ENCODE results near the gene ESPNL. TPM values are rescaled to one million over a fixed set of nuclear protein-coding genes. Genes with fewer than 3 reads are reported as not detected.
"Not testable (repeated sequence)": the region's sequence is repeated elsewhere in the genome, so short reads cannot be mapped to it uniquely, and the experiment has no call there.

Gene ESPNL, protein sequence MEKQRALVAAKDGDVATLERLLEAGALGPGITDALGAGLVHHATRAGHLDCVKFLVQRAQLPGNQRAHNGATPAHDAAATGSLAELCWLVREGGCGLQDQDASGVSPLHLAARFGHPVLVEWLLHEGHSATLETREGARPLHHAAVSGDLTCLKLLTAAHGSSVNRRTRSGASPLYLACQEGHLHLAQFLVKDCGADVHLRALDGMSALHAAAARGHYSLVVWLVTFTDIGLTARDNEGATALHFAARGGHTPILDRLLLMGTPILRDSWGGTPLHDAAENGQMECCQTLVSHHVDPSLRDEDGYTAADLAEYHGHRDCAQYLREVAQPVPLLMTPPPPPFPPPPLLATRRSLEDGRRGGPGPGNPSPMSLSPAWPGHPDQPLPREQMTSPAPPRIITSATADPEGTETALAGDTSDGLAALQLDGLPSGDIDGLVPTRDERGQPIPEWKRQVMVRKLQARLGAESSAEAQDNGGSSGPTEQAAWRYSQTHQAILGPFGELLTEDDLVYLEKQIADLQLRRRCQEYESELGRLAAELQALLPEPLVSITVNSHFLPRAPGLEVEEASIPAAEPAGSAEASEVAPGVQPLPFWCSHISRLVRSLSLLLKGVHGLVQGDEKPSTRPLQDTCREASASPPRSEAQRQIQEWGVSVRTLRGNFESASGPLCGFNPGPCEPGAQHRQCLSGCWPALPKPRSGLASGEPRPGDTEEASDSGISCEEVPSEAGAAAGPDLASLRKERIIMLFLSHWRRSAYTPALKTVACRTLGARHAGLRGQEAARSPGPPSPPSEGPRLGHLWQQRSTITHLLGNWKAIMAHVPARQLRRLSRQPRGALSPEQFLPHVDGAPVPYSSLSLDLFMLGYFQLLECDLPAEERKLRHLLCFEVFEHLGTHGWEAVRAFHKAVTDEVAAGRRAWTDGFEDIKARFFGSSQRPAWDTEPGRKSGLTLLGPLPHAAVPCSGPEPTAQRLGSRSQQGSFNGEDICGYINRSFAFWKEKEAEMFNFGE
- total RNA-seq, result under 0.01 TPM in 1 of 2 replicates, not detected in the other

DNA sequence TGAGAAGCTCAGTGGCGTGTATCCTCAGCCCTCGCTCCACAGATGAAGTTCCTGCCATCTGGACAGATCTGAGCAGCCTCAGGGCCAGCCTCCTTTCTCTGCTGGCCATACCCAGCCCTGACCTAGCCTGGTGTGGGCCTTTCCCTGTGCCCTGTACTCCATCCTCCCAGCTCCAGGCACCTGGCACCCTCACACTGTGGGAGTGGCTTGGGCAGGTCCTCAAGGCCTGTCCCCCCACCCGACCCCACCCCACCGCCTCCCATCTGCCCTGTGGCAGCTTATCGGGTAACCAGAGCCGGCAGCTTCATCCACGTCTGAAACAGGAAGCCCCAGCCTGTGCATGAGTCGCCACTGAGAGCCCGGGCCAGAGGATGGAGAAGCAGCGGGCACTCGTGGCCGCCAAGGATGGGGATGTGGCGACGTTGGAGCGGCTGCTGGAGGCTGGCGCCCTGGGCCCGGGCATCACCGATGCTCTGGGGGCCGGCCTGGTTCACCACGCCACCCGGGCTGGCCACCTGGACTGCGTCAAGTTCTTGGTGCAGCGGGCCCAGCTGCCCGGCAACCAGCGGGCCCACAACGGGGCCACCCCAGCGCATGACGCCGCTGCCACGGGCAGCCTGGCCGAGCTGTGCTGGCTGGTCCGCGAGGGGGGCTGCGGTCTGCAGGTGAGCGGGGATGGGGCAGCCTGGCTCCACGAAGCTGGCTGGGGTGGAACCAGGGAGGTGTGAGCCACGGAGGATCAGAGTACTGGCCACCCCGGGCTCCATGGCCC is at the start of gene ESPNL:
ESPNL (plus strand) TSS at position 292 of the 772 bp plus-strand sequence; CDS start at position 372, 80 bp downstream.
- DNase-seq (ENCODE audit: low read depth, low spot score), result no peak

- DNase-seq (ENCODE audit: low read depth, low spot score), result no peak
Observed at GRCh38 chr2:238053191-238053776, 46.9 kb upstream of the ESPNL start.

- DNase-seq (ENCODE audit: low read depth, low spot score), result no peak
Observed at GRCh38 chr2:238055841-238056240, 44.3 kb upstream of the ESPNL start.

- DNase-seq (ENCODE audit: low read depth, low spot score), result not testable (repeated sequence)
Observed at GRCh38 chr2:238057696-238058575, 42.2 kb upstream of the ESPNL start.

GRCh38 chr2:238059505-238059904 is 40.6 kb upstream of the ESPNL start:
- DNase-seq (ENCODE audit: low read depth, low spot score), result no peak

- DNase-seq (ENCODE audit: low read depth, low spot score), result no peak
Observed at GRCh38 chr2:238060096-238060541, 40.0 kb upstream of the ESPNL start.

- peak; percentile 90 for DNase-seq (ENCODE audit: low read depth, low spot score)
Observed at GRCh38 chr2:238060542-238061314, 39.4 kb upstream of the ESPNL start, which contains the start of gene SCLY. TSS of gene SCLY (plus strand) at chr2:238061001. CDS start at chr2:238061055, 54 bp downstream.

- no peak for DNase-seq (ENCODE audit: low read depth, low spot score)
Observed at GRCh38 chr2:238061315-238062202, 38.6 kb upstream of the ESPNL start.

GRCh38 chr2:238063414-238064189 is 36.5 kb upstream of the ESPNL start:
- DNase-seq (ENCODE audit: low read depth, low spot score), result no peak

GRCh38 chr2:238064376-238064775 is 35.8 kb upstream of the ESPNL start:
- DNase-seq (ENCODE audit: low read depth, low spot score), result no peak

- DNase-seq (ENCODE audit: low read depth, low spot score), result no peak
Observed at GRCh38 chr2:238065071-238065846, 34.9 kb upstream of the ESPNL start.

DNA sequence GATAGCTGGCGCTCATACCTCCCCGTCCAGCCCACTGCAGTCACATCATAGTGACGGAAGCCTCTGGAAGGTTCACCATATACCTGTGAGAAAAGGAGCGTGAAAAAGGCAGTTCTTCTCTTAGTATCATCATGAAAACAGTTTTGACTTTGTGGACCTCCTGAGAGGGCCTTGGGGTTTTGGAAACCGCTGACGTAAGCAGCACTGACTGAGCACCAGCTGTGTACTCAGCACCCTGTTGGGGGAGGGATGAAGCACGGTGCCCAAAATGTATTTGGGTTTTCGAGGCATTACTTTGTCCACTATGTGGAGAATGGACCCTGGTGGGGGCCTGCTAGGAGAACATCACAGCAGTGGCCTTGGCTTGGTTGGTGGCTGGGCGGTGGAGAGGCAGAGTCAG is 33.9 kb upstream of the ESPNL start:
- DNase-seq (ENCODE audit: low read depth, low spot score), result no peak

DNA sequence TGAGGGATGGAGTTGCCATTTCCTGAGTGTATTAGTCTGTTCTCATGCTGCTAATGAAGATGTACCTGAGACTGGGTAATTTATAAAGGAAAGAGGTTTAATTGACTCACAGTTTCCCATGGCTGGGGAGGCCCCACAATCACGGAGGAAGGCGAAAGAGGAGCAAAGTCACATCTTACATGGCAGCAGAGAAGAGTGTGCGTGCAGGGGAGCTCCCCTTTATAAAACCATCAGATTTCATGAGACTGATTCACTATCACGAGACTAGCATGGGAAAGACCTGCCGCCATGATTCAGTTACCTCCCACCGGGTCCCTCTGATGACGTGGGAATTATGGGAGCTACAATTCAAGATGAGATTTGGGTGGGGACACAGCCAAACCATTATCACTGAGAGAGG is 33.4 kb upstream of the ESPNL start:
- DNase-seq (ENCODE audit: low read depth, low spot score), result not testable (repeated sequence)

DNA sequence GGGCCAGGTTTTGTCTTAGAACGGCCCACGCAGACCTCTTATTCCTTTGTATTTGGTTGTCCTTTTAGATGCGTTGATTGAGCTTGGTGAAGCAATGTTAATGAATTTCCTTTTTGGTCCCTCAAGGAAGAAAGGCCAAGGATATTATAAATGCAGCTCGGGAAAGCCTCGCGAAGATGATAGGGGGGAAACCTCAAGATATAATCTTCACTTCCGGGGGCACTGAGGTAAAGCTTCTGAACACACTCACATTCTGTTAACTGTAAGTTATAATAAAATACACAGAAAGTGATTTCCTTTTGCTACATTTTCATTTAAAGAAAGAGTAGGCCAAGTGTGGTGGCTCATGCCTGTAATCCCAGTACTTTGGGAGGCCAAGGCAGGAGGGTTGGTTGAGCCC is 32.2 kb upstream of the ESPNL start:
- no peak for DNase-seq (ENCODE audit: low read depth, low spot score)

DNA sequence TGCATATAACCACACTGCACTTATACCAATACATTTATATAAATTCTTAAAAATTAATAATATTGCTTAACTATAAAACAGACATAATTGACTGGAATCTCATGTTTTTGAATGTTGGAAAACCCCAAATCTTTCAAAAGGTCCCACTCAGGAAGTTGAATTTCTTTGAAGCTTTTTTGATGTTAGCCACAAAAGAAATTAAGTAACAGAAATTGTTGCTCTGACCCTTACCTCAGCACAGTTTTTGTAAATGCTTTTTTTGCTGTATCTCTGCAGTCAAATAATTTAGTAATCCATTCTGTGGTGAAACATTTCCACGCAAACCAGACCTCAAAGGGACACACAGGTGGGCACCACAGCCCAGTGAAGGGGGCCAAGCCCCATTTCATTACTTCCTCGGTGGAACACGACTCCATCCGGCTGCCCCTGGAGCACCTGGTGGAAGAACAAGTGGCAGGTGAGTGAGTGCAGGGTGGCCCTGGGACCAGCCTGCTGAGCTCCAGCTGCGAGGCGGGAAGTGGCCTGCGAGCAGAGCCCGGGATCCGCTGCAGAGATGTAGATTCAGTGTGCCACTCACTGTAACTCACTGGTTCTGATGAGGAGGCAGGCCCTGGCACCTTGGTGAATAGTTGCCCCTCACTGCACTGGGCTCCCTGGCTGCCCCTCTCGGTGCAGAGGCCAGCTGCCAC is 31.0 kb upstream of the ESPNL start:
- no peak for DNase-seq (ENCODE audit: low read depth, low spot score)

DNA sequence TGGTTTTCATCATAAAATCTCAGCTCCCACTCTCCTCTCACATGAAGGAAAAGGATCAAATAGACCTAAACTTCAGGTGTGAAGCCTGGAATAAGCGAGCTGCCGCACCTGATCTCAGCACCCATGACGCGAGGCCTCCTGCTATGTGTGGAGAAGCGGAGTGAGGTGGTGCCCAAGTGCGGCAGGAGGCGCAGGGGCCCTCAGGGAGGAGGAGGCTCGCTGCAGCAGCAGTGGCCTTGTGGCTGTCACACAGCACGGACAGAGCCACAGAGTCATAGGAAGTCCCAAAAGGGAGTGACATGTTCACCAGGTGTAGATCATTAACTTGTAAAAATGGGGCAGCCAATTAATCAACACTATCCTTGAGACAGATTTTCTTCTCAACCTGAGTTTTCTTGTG is 30.3 kb upstream of the ESPNL start:
- DNase-seq (ENCODE audit: low read depth, low spot score), result no peak
